Measurements from ENCODE around the gene ASGR2. TPM values are rescaled to one million over a fixed set of nuclear protein-coding genes. Genes with fewer than 3 reads are reported as not detected.

The ASGR2 gene
- polyA plus RNA-seq, 1 donor (not counting 4 experiments of a cell fraction or from before 2014, with no cell fraction given) = not detected

- Histone ChIP-seq H3K36me3 (ENCODE audit: control insufficient read depth in 2 of 2, extremely low read depth in 1 of 2, insufficient read depth in 2 of 2, low read length in 2 of 2) (no peaks in the 10 kb centered on the region), H3K4me2 (ENCODE audit: control insufficient read depth, extremely low read depth, insufficient read depth, low read depth, low read length) (no peak overlapping the region), H3K9ac (ENCODE audit: control insufficient read depth, extremely low read depth, insufficient read depth, low read length) (no peak overlapping the region), H3K4me3 (ENCODE audit: control insufficient read depth in 2 of 3, extremely low read depth in 1 of 3, insufficient read depth in 2 of 3, low read depth in 1 of 3, low read length in 3 of 3) (no peak overlapping the region), H3K79me2 (ENCODE audit: control insufficient read depth, insufficient read depth, low read length) (no peaks in the 10 kb centered on the region), H3K9me3 (ENCODE audit: control insufficient read depth, low read depth, low read length) (no peaks in the 10 kb centered on the region), H3K9me1 (ENCODE audit: control insufficient read depth, extremely low read depth, insufficient read depth, low read length) (no peaks in the 10 kb centered on the region), H3K27me3 (ENCODE audit: control insufficient read depth, extremely low read depth, insufficient read depth, low read length) (no peaks in the 10 kb centered on the region), H2AFZ (ENCODE audit: control insufficient read depth, low read length) (no peak overlapping the region), H3K27ac (ENCODE audit: control insufficient read depth, insufficient read depth, low read length) (no peak overlapping the region), H4K20me1 (ENCODE audit: control insufficient read depth, extremely low read depth, insufficient read depth, low read length) (peaks cover 2% of the 10 kb centered on the region), H3K4me1 (ENCODE audit: control insufficient read depth, extremely low read depth, insufficient read depth, low read length) (no peaks in the 10 kb centered on the region)
- FAIRE-seq (no peak), DNase-seq (ENCODE audit: low read depth, low spot score) (no peak)
- dilution Hi-C loops (cut with MboI; ENCODE audit: extremely low pct_ligation_motif_present, low sequenced_read_pairs) = no loop called here
- TF ChIP-seq EZH2 (IDR thresholded peaks at IDR 0.05; ENCODE audit: low read length) (no peak), CTCF (optimal IDR thresholded peaks at IDR 0.05 in 1 of 3, IDR thresholded peaks at IDR 0.05 in 1 of 3, conservative IDR thresholded peaks at IDR 0.05 in 1 of 3; ENCODE audit: extremely low read depth in 1 of 3, insufficient read depth in 2 of 3, low read length in 3 of 3) (no peak)
Observed at GRCh38 chr17:7124923-7125322, 10.3 kb upstream of the ASGR2 start.

- H3K9me3 ChIP-seq (ENCODE audit: control insufficient read depth, low read depth, low read length) = no peaks in the 10 kb centered on the region
- H3K9ac ChIP-seq (ENCODE audit: control insufficient read depth, extremely low read depth, insufficient read depth, low read length) = no peak overlapping the region
- DNase-seq (ENCODE audit: low read depth, low spot score) (no peak), FAIRE-seq (no peak)
- no peak overlapping the region for H3K4me3 ChIP-seq (ENCODE audit: control insufficient read depth in 2 of 3, extremely low read depth in 1 of 3, insufficient read depth in 2 of 3, low read depth in 1 of 3, low read length in 3 of 3)
- dilution Hi-C loops (cut with MboI; ENCODE audit: extremely low pct_ligation_motif_present, low sequenced_read_pairs) = no loop called here
- no peak overlapping the region for H3K4me2 ChIP-seq (ENCODE audit: control insufficient read depth, extremely low read depth, insufficient read depth, low read depth, low read length)
- no peak overlapping the region for H3K27ac ChIP-seq (ENCODE audit: control insufficient read depth, insufficient read depth, low read length)
- no peaks in the 10 kb centered on the region for H3K4me1 ChIP-seq (ENCODE audit: control insufficient read depth, extremely low read depth, insufficient read depth, low read length)
- no peaks in the 10 kb centered on the region for H3K9me1 ChIP-seq (ENCODE audit: control insufficient read depth, extremely low read depth, insufficient read depth, low read length)
- no peak overlapping the region for H2AFZ ChIP-seq (ENCODE audit: control insufficient read depth, low read length)
- no peak for TF ChIP-seq EZH2 (IDR thresholded peaks at IDR 0.05; ENCODE audit: low read length)
- TF ChIP-seq CTCF (optimal IDR thresholded peaks at IDR 0.05 in 1 of 3, IDR thresholded peaks at IDR 0.05 in 1 of 3, conservative IDR thresholded peaks at IDR 0.05 in 1 of 3; ENCODE audit: extremely low read depth in 1 of 3, insufficient read depth in 2 of 3, low read length in 3 of 3) = no peak
- H3K36me3 ChIP-seq (ENCODE audit: control insufficient read depth in 2 of 2, extremely low read depth in 1 of 2, insufficient read depth in 2 of 2, low read length in 2 of 2) = no peaks in the 10 kb centered on the region
- H3K27me3 ChIP-seq (ENCODE audit: control insufficient read depth, extremely low read depth, insufficient read depth, low read length) = no peaks in the 10 kb centered on the region
- peaks cover 2% of the 10 kb centered on the region for H4K20me1 ChIP-seq (ENCODE audit: control insufficient read depth, extremely low read depth, insufficient read depth, low read length)
- no peaks in the 10 kb centered on the region for H3K79me2 ChIP-seq (ENCODE audit: control insufficient read depth, insufficient read depth, low read length)
Observed at GRCh38 chr17:7123844-7124243, 9.2 kb upstream of the ASGR2 start.

Measured in keratinocyte (primary cell).